ENCODE data around the gene NTNG2.
"Not testable (repeated sequence)": the region's sequence is repeated elsewhere in the genome, so short reads cannot be mapped to it uniquely, and the experiment has no call there.

The NTNG2 gene

DNA sequence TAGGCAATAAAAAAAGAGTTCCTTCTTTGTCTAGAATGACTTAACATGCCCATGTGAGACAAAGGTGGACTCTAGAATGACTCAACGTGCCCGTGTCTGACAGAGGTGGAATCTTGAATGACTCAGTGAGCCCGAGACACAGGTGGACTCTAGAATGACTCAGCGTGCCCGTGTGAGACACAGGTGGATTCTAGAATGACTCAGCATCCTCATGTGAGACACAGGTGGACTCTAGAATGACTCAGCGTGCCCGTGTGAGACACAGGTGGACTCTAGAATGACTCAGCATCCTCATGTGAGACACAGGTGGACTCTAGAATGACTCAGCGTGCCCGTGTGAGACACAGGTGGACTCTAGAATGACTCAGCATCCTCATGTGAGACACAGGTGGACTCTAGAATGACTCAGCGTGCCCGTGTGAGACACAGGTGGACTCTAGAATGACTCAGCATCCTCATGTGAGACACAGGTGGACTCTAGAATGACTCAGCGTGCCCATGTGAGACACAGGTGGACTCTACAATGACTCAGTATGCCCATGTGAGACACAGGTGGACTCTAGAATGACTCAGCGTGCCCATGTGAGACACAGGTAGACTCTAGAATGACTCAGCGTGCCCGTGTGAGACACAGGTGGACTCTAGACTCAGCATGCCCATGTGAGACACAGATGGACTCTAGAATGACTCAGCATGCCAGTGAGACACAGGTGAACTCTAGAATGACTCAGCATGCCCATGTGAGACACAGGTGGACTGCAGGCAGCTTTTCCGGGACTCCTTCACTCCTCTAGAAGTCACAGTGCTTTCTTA is 108.1 kb downstream of the NTNG2 start:
- H3K27ac Mint-ChIP-seq; intact Hi-C loops (cut with micrococcal nuclease); H3K27me3 Mint-ChIP-seq; H3K4me1 Mint-ChIP-seq (ENCODE audit: low read depth); H3K9me3 Mint-ChIP-seq; H3K4me3 Mint-ChIP-seq: not testable (repeated sequence)
- H3K36me3 Mint-ChIP-seq (ENCODE audit: low read depth): peaks cover 98% of the 10 kb centered on the region

DNA sequence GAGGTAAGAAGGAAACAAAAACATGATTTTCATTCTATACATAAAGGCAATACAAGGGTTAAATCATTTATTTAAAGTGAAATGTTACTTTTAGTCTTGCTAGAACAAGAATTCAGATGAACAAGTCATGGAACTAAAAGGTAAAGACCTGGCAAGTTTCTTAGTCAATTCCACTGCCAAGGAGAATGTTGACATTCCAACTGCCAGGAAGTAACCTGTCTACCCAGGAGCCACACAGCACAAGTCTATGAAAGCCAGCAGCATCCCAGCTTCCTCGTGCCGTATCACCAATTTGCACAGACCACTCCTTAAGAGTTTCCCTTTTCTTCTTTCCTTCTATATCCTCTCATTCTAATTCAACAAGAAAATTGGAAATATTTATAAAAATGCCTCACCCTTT is 113.0 kb downstream of the NTNG2 start:
- Mint-ChIP-seq H3K36me3 (ENCODE audit: low read depth) (peaks cover 98% of the 10 kb centered on the region), H3K9me3 (no peaks in the 10 kb centered on the region), H3K27me3 (no peaks in the 10 kb centered on the region), H3K4me1 (ENCODE audit: low read depth) (no peaks in the 10 kb centered on the region), H3K27ac (no peak overlapping the region), H3K4me3 (no peak overlapping the region)
- intact Hi-C loops (cut with micrococcal nuclease): no loop called here

DNA sequence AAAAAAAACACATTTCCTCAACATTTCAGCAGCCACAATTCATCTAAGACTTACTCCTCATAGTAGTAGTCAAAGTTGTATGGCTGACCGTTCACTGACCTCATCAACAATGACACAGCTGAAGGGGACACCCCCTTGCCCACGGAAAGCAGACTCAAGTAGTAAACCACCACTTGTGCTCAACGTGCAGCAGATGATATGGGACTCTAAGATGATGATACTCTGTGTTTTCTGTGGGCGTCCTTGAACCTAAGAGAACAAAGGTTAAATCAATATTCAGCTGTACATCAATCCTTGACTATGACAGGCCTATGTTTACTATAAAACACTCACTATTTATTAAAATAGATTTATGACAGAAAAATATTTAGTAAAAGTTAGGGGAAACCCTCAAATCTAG is 121.3 kb downstream of the NTNG2 start:
- no peak overlapping the region for H3K4me3 Mint-ChIP-seq
- peaks cover 99% of the 10 kb centered on the region for H3K36me3 Mint-ChIP-seq (ENCODE audit: low read depth)
- intact Hi-C loops (cut with micrococcal nuclease): loop anchor here (5.0 kb wide), 1 partner anchor 49 kb away; no protein-coding TSS in a partner anchor
- H3K27me3 Mint-ChIP-seq: no peaks in the 10 kb centered on the region
- no peak overlapping the region for H3K27ac Mint-ChIP-seq
- no peaks in the 10 kb centered on the region for H3K9me3 Mint-ChIP-seq
- H3K4me1 Mint-ChIP-seq (ENCODE audit: low read depth): no peaks in the 10 kb centered on the region

DNA sequence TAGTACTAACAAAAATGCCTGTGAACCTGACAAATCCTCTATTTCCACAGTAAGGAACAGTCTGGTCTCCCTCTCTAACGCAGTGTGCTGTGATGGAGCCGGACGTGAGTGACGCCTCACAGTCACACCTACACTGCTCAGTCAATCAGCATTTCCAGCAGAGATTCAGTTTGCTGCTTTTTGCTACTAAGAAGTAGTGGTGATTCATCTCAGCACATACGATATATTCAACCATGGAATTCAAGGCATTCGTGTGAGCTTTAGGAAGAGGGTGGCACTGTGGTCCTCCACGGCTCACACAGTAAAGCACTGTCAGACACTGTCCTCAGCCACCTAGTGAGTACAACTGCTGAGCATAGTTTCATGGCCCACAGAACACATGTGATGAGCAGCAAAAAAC is 122.0 kb downstream of the NTNG2 start:
- H3K27me3 Mint-ChIP-seq: no peaks in the 10 kb centered on the region
- H3K9me3 Mint-ChIP-seq: no peaks in the 10 kb centered on the region
- no peaks in the 10 kb centered on the region for H3K4me1 Mint-ChIP-seq (ENCODE audit: low read depth)
- intact Hi-C loops (cut with micrococcal nuclease): loop anchor here (5.0 kb wide), 1 partner anchor 48 kb away; no protein-coding TSS in a partner anchor
- no peak overlapping the region for H3K27ac Mint-ChIP-seq
- H3K4me3 Mint-ChIP-seq: no peak overlapping the region
- peaks cover 99% of the 10 kb centered on the region for H3K36me3 Mint-ChIP-seq (ENCODE audit: low read depth)

DNA sequence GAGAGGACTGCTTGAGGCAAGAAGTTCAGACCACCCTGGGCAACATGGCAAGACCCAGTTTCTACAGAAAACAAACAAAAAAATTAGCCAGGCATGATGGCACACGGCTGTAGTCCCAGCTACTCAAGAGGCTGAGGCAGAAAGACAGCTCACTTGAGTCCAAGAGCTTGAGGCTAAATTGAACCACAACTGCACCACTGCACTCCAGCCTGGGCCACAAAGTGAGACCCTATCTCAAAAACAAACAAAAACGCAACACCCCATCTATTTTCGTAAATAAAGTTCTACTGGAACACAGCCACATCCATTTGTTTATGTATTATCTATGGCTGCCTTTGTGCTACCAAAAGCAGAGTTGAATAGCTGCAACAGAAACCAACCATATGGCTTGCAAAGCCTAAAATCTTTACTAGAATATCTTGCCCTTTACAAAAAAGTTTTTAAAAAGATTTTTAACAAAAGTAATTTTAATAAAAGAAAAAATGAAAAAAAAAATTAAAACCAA is 125.5 kb downstream of the NTNG2 start:
- no peak overlapping the region for H3K4me3 Mint-ChIP-seq
- no peaks in the 10 kb centered on the region for H3K9me3 Mint-ChIP-seq
- H3K27me3 Mint-ChIP-seq: no peaks in the 10 kb centered on the region
- no peaks in the 10 kb centered on the region for H3K4me1 Mint-ChIP-seq (ENCODE audit: low read depth)
- intact Hi-C loops (cut with micrococcal nuclease): loop anchor here (5.0 kb wide), 1 partner anchor 105 kb away; no protein-coding TSS in a partner anchor
- H3K27ac Mint-ChIP-seq: no peak overlapping the region
- H3K36me3 Mint-ChIP-seq (ENCODE audit: low read depth): peaks cover 100% of the 10 kb centered on the region

DNA sequence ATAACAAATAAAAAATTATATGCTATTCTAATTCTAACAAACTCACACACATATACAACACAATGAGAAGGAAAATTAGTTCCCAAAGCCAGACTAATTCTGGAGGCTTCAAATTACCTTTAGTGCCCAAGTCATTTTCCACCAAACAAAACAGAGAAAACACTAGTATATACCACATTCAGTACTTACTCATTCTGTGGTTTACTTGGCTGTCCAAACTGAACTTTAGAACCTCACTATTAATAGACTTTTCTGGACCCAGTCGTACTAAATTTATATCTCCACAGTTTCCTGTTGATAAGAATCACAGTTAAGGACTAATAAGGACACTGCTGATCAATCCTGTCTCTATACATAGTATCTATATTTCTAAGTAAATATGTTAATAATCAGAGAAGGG is 126.5 kb downstream of the NTNG2 start:
- Mint-ChIP-seq H3K4me1 (ENCODE audit: low read depth) (no peaks in the 10 kb centered on the region), H3K9me3 (no peaks in the 10 kb centered on the region), H3K27me3 (no peaks in the 10 kb centered on the region), H3K36me3 (ENCODE audit: low read depth) (peaks cover 100% of the 10 kb centered on the region), H3K4me3 (no peak overlapping the region), H3K27ac (no peak overlapping the region)
- intact Hi-C loops (cut with micrococcal nuclease): loop anchor here (5.0 kb wide), 1 partner anchor 104 kb away; no protein-coding TSS in a partner anchor

DNA sequence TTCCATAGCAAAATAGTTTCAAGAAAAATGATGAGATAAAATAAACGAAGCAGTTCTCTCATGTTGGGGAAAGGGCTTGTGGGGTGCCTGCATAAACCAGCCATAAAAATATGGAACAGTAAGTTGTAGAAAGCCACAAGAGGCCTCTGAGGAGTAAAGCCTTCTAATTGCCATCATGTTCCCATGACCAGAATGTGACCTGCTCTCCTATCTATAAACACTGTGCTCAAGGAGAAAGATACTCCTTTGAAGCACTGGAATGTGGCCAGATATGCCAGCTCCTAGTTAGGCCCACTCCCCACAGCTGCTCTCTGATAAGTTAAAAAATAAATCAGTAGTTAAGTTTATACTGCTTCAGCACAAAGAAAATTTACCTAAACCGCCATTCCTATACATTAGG is 127.1 kb downstream of the NTNG2 start:
- no peaks in the 10 kb centered on the region for H3K9me3 Mint-ChIP-seq
- no peak overlapping the region for H3K27ac Mint-ChIP-seq
- no peaks in the 10 kb centered on the region for H3K27me3 Mint-ChIP-seq
- intact Hi-C loops (cut with micrococcal nuclease): loop anchor here (5.0 kb wide), 1 partner anchor 103 kb away; no protein-coding TSS in a partner anchor
- H3K4me1 Mint-ChIP-seq (ENCODE audit: low read depth): no peaks in the 10 kb centered on the region
- no peak overlapping the region for H3K4me3 Mint-ChIP-seq
- peaks cover 99% of the 10 kb centered on the region for H3K36me3 Mint-ChIP-seq (ENCODE audit: low read depth)

DNA sequence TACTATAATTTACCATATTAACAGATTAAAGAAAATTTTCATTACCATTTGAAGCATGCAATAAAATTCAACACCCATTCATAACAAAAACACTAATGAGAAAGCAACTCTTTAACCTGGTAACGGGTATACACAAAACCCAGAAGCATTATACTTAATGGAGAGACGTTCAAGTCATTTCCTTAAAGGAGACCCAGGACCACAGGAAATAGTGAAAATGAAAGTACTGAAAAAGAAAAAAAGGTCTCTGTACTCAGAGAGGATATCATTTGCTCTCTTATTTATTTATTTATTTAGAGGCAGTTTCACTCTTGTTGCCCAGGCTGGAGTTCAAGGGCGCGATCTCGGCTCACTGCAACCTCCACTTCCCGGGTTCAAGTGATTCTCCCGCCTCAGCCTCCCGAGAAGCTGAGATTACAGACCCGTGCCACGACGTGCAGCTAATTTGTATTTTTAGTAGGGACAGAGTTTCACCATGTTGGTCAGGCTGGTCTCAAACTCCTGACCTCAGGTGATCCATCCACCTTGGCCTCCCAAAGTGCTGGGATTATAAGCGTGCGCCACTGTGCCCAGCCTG is 131.4 kb downstream of the NTNG2 start:
- Mint-ChIP-seq H3K27me3 (no peaks in the 10 kb centered on the region), H3K4me1 (ENCODE audit: low read depth) (no peaks in the 10 kb centered on the region), H3K4me3 (no peak overlapping the region), H3K27ac (no peak overlapping the region), H3K9me3 (no peaks in the 10 kb centered on the region), H3K36me3 (ENCODE audit: low read depth) (peaks cover 99% of the 10 kb centered on the region)
- intact Hi-C loops (cut with micrococcal nuclease): no loop called here
